Omental fat pad (tissue), 4 donors: ENCODE measurements around the gene AMBP. TPM values are rescaled to one million over a fixed set of nuclear protein-coding genes. Genes with fewer than 3 reads are reported as not detected.

ENCODE experiments used
- ATAC-seq: fragments of 150-250 bp; one replicate; pipeline ENCODE4 v1.9.1; 2016; ENCODE audit warnings: mild to moderate bottlenecking, moderate library complexity; ENCODE audit not compliant: low FRiP score
- DNase-seq: peaks from one replicate; pipeline ENCODE4 v3.0.0-alpha.2; 2019; ENCODE audit warnings: low spot score
- CTCF ChIP-seq, 3 donors: fragments of 450-650 bp; IDR thresholded peaks; one replicate each; pipeline ENCODE4 v1.5.1; 2016 to 2017; ENCODE audit warnings: antibody characterized with exemption in 3 of 3, mild to moderate bottlenecking in 3 of 3, moderate library complexity in 2 of 3
- total RNA-seq, 4 donors: library from RNA; depleted of rRNA; stranded (reverse); fragments of >200 nt; gene quantifications; one replicate each; pipeline ENCODE4 v1.1.0, GENCODE V29; 2016

AMBP gene
- total RNA-seq, 4 donors from 2014 or later, result not detected

- no peak for ATAC-seq
- TF ChIP-seq CTCF (IDR thresholded peaks at IDR 0.05), result no peak
- DNase-seq, result no peak
These were observed 48.6 kb downstream of the AMBP start for GRCh38 chr9:114029311-114030170.

- no peak for DNase-seq
- TF ChIP-seq CTCF (IDR thresholded peaks at IDR 0.05), result no peak
These were observed 49.5 kb downstream of the AMBP start for GRCh38 chr9:114028646-114029045.

GRCh38 chr9:114027863-114028465 lies 50.1 kb downstream of the AMBP start:
- ATAC-seq (no peak), DNase-seq (no peak)

More at GRCh38 chr9:114028646-114029045, 49.5 kb downstream of the AMBP start:
- ATAC-seq, result no peak

GRCh38 chr9:114027159-114027862 lies 50.8 kb downstream of the AMBP start:
- no peak for ATAC-seq
- no peak for TF ChIP-seq CTCF (IDR thresholded peaks at IDR 0.05)
- no peak for DNase-seq

More at GRCh38 chr9:114027863-114028465, 50.1 kb downstream of the AMBP start:
- TF ChIP-seq CTCF (IDR thresholded peaks at IDR 0.05), result no peak

- ATAC-seq (no peak), DNase-seq (no peak)
- TF ChIP-seq CTCF (IDR thresholded peaks at IDR 0.05), result no peak
These were observed 51.8 kb downstream of the AMBP start for GRCh38 chr9:114026335-114026734.

GRCh38 chr9:114025760-114026159 lies 52.3 kb downstream of the AMBP start:
- no peak for TF ChIP-seq CTCF (IDR thresholded peaks at IDR 0.05)
- DNase-seq (no peak), ATAC-seq (no peak)
